PC-9 (cell line): Measurements from ENCODE around the gene UNCX.

ENCODE experiments used
- CTCF ChIP-seq: fragments of 200-600 bp; sonication (generic); conservative IDR thresholded peaks from 2 replicates; pipeline ENCODE4 v1.6.1; 2017; ENCODE audit warnings: mixed run types, antibody characterized with exemption, mild to moderate bottlenecking, moderate library complexity
- EZH2 ChIP-seq: fragments of 200-600 bp; sonication (generic); IDR thresholded peaks from 2 replicates; pipeline ENCODE4 v1.8.0; 2017; ENCODE audit warnings: antibody characterized with exemption, low read depth

GRCh38 chr7:1235501-1236131 lies 2.9 kb downstream of the UNCX start:
- TF ChIP-seq CTCF, result no peak
- no peak for TF ChIP-seq EZH2
